ENCODE results near the gene ADCY3.
A peak's percentile ranks its signal among the peaks of the same experiment; 100 is the strongest.

Gene ADCY3

DNA sequence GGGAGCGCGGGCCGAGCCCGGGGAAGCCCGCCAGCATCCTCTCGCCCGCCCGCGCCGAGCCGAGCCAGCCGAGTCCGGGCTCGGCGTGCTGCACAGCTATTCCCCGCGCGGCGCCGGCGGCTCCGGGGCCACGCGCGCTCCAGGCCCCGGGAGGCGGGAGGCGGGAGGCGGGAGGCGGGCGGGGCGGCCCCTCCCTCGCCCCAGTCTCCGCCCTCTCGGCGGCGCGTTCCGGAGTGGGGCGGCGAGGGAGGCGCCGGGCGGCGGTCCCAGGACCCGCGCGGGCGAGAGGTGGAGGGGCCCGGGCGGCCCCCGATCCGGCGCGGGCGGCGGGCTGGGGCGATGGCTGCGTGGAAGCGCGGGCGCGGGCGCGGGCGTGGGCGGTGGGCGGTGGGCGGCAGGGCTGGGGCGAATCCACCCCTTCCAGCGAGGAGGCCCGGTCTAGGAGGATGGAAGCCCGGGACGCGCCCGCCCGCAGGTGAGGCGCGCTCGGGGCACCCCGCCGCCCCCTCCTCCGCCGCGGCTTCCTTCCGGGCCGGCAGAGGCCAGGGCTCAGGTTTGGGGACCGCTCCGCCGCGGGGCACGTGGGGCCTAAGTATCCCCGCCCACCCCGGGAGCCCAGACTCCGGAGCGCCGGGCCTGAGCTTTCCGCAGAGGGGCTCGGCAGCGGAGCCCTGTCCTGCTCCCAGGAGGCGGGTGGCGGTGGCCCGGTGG, at the start of gene ADCY3:
ADCY3 (minus strand) TSS at position 140 of the 711 bp plus-strand sequence. CDS start 1,250 bp downstream, outside the sequence.
- DNase-seq = peak; percentile 46 to 67

DNA sequence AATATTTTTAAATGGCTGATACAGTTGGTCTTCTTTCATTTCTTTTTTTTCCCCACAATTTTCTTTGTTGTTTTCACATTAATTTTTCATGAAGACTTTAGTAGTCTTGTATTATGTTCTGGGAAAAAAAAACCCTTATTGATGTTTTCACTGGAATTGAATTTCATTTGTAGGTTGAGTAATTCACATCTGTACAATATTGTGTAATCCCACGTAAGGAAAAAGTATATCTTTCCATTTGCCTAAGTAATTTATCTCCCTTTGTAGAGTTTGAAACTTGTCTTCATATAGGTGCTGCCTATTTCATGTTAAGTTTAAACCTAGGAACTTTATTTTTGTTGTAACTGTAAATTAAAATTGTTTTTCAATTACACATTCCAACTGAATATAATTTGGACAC, 49.7 kb upstream of the ADCY3 start:
- DNase-seq = no peak

DNA sequence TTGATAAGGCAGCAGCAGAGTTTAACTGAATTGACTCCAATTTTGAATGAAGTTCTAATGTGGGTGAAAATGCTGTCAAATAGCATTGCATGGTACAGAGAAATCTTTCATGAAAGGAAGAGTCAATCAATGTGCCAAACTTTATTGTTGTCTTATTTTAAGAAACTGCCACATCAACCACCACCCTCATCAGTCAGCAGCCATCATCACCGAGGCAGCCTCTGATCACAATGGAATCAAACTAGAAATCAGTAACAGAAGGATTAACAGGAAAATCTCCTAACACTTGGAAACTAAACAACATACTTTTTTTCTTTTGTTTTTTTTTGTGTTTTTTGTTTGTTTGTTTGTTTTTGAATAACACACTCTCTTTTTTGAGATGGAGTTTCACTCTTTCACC, 41.9 kb upstream of the ADCY3 start:
- DNase-seq = no peak

DNA sequence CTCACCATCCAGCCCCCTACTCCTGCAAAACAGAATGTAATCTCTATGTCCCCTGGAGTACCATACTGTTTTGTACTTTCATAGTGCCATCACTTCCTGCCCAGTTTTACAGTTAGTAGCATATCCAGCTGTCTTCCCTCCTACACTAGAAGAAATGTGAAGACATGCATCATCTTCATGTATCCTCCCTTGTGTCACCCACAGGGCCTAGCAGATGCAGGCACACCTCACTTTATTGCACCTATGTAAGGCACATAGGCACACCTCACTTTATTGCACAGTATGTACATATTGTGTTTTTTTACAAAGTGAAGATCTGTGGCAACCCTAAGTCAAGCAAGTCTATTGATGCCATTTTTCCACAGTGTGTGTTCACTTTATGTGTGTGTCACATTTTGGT, 39.7 kb upstream of the ADCY3 start:
- no peak for DNase-seq

DNA sequence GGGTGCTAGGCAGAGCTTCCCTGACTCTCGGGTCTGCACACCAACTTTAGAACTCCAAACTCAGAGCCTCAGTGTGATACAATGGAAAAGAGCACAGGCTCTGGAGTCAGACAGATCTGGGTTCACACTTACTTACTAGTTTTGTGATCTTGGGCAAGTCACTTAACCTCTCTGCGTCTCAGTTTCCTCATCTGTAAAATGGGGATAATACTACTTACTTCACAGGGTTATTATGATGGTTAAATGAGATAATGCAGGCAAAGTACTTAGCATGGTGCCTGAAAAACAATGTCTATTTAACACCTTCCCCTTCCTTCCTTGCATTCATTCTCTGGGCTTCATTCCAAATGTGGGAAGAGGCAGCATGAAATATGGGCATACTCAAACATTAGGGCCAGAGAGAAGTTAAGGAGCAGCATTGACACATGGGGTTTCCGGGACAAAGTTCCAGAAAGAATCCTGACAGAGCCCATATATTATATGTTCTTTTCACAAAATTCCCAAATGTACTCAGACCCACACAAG, 38.4 kb upstream of the ADCY3 start:
- no peak for DNase-seq

DNA sequence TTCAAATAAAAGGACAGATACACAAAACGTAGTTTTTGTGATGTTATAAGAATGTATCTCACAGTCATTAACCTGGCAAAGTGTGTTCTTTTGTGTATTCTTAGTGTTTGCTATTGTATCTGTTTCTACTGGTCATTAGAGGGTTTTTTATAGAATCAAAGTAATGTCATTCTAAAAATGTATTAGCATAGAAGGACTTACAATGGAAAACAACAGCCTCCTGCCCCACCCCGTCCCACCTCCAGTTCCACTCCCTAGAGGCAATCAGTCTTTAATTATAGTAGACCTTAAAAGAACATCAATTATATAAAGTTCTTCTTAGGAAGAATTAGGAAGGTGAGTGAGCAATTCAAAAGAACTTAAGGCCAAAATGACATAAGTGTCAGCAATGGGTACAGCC, 37.9 kb upstream of the ADCY3 start:
- no peak for DNase-seq

DNA sequence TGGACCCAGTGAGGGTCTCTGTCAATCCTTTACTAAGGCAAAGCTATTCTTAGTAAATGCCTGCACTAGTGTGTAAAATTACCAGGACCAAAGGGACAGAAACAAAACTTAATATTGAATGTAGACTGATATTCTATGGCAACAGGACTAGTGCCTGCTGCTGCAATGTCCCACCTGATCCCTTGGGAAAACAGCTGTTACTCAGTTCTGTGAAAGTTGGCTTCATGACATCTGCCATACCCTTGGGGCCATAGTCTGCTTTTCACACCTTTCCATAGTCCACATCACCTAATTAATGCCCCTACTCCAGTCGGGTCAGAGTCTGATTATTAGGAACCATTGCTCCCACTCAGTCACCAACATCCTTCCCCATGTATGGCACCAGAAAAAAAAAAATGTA, 37.2 kb upstream of the ADCY3 start:
- no peak for DNase-seq

DNA sequence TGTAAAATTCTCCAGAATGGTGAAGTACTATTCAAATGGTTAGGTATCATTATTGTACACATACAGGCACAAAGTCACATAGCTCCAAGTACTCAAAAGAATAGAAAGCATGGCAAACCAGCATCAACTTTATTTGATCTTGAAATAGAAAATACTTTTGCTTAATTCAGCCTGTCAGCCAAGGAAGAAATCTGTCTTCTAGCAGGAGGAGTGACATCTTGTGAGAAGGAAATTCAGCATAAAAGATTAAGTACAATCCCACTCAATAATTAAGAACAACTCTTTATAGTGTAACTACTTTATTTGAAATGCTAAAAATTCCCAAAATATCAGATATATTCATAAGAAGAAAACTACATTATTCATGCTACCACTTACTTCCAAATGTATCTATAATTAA, 35.9 kb upstream of the ADCY3 start:
- no peak for DNase-seq

DNA sequence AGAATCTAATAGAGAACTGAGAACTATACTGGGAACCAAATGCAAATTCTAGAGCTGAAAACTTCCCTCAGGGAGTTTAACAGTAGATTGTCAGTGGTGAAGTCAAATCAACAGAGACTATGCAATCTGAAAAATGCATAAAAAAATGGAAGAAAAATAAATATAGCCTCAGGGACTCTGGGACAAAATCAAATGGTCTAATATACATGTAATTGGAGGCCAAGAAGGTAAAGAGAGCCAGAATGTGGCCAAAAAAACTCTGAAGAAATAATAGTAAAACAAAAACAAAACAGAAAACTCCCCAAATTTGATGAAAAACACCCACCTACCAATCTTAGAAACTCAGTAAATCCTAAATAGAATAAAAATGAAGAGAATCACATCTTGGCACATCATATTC, 35.2 kb upstream of the ADCY3 start:
- no peak for DNase-seq

DNA sequence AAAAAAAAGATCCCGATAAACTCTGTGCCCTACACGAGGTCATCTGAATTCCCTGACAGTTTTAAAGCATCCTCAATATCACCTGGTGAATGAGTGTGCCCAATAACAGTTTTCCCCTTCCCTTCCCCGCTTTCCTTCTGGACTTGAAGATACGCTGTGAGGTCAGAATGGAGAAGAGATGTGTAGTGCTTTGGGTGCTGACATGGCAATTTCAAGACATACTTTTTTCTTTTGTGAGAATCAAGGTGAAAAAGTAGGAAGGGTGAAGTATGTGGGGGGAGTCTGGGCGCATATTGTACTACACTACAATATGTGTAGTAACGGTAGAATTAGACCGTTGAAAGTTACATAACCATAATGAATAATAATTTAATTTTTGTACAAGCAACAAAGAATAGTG, 30.1 kb upstream of the ADCY3 start:
- no peak for DNase-seq

DNA sequence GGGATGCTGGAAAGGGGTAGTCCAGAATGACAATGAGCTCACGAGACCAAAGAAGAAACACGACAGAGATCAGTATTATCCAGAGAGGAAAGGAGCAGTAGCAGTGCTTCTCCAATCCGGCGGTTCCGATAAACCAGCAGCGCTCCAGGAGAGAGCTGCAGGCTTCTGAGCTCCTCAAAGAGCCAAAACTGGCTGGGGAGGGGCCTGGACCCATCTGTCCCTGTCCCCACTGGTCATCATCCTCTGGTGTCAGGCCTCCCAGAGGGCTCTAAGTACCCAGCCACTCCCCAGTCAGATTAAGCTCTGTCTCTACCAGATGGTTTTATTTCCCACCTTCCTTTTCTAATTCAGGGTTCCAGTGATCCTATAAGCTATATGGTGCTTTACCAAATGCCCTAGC, 28.5 kb upstream of the ADCY3 start:
- no peak for DNase-seq

DNA sequence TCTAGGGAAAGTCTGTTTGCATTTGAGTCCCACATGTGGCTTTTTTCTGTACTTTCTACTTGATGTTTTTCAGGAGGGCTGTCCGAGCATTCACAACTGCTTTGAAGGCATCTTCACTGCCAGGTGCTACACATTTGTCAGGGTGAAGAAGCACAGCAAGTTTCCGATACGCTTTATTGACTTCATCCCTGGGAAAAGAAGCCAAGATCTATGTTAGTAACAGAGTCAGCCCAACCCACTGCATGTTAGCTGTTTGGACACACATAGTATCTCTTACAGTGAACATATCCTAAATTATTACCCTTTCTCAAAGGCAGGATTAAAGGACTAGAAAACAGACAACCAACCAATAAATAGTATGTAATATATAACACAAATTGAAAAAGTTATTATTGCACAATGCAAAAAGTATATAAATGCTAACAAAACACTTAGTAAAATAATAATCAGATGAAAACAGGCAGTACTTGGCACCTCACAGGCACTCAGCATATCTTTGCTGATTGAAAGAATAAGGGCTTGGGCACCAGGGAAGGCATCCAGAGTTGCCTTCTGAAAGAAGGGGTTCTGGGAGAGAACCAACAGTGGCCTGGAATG, 27.6 kb upstream of the ADCY3 start:
- DNase-seq = no peak

DNA sequence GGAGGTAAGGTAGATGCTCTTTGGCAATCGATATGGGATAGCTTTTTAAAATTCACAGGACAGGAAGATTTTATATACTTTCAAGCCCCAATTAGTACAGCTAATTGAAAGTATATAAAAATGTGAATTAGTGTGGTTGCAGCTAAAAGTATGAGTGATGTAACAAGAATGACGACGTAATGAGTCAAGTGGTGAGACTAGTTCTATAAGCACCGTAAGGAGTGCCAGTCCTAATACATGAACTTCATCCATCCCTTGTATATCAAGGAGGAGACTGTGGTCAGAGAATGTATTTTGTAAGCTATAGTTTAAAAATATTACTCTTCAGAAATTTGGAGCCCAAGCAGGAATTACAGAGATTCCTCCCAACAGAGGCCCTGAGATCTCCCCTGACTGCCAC, 25.9 kb upstream of the ADCY3 start:
- no peak for DNase-seq

DNA sequence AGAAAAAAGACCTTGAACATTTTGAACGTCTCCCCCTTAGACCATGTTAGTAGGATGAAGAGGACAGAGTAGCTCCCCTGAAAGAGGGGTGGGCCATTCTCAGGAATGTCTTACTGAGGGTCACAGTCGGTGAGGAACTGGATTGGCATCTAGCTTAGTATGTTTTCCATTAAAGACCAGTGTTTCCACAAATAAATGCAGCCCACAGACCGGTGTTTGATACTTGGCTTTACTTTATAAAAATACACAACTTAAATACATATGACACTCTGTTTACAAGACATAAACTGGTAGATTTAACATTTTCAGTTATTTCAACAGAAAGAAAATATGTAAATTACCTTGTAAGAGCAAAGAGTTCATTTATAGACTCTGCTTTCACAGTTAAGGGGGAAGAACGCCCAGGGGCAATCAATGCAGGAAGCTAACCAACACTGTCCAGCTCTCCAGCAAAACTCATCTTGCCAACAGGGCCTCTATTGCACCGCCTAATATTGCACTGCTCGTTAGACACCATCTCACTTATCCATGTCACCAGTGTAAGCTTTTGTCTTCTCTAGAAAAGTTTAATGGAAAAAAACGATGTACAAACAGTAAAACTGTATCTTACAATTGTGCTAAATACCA, 23.5 kb upstream of the ADCY3 start:
- DNase-seq = no peak

DNA sequence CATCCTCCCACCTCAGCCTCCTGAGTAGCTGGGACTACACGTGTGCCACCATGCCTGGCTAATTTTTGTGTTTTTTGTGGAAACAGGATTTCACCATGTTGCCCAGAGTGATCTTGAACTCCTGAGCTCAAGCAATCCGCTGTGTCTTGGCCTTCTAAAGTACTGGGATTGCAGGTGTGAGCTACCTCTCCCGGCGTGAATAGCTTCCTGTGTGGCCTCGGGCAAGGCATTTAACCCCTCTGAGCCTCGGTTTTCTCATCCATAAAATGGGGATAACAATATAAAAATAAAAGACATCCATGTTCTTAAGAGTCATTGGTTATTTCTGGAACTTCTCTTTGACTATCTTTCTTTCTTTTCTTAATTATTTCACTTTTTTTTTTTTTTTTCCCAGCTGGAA, 19.3 kb upstream of the ADCY3 start:
- no peak for DNase-seq

DNA sequence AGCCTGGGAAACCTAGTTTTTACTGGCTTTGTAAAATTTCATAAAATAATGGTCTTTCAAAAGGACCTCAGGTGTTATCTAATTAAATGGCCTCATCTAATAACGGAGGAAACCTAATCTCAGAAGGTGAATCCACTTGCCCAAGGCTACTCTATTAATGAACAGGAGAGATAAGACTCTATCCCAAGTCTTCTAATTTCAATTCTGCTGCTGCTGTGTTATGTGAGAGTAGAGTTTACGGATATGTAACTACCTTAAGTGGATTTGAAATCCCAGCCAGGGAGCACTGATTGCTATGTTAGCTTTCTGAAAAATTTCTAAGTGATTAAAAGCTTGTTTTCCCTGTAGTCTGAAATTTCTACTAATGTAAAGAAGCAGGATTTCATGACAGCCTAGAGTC, 17.2 kb upstream of the ADCY3 start:
- DNase-seq = no peak

DNA sequence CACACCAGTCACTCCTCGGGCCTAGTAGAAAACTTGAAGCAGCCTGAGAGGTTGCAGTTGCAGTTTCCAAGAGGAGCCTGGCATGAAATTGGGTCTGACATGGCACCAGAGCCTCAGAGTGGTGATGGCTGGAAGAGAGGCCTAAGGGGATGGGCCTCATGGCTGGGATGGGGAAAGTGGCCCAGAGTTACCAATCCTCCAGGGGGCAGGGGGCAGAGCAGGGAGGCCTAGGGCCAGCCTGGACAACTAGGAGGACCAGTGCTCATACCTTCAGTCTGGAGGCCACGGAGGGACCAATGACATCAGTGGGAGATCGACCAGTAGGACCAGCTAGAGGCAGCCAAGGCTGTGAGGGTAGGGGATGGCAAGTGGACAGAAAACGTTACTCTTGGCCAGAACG, 15.1 kb upstream of the ADCY3 start:
- no peak for DNase-seq

DNA sequence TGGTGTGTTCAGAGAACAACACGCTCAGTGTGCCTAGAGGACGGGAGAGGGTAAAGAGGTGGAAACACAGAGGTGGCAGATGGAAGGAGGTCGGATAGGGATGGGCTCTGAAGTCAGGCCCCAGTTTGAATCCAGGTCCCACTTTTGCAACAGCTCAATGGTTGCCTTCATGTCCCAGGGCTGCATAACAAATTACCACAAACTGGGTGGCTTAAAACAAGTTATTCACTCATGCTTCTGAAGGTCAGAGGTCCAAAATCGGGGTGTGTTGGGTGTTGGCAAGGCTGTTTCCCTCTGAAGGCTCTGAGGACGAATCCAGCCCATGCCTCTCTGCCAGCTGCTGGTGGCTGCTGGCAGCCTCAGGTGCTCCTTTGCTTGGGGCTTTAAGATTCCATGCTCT, 12.7 kb upstream of the ADCY3 start:
- DNase-seq = no peak

DNA sequence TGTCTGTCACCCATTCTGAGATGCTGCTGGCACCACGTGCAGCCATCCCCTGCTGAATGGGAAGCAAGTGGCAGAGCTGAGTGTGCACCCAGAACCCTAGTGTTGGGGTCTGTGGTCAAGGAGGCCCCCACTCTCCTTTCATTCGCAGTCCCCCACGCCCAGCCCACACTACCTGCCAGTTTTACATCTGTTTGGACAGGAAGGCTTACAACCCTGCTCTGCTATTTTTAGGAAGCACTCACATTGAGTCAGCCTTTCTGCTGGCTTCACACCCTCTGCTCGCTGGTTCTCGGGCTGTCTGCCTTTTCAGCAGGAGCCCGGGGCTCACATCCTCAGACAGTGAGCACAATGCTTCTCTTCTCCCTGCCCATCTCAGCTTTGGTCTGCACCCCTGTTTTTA, 10.7 kb upstream of the ADCY3 start:
- no peak for DNase-seq

DNA sequence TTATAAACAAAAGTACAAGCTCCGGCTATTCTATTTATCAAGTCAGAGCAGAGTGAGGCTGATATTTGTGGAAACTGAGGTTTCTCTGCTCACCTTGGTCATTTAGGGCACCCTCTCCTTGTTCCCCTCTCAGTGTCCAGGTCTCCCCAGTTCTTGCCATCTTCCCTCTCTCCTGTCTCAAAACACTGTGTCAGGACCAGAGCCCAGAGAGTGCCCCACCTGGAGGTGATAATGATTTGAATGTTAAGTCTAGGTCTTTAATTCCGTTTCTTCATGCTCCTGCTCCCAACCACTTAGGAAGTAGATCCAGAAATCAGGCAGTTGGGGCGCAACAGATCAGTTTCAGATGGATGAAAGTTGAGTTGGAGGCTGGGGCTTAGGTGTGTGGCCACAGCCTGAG, 9.2 kb upstream of the ADCY3 start:
- DNase-seq = no peak

DNA sequence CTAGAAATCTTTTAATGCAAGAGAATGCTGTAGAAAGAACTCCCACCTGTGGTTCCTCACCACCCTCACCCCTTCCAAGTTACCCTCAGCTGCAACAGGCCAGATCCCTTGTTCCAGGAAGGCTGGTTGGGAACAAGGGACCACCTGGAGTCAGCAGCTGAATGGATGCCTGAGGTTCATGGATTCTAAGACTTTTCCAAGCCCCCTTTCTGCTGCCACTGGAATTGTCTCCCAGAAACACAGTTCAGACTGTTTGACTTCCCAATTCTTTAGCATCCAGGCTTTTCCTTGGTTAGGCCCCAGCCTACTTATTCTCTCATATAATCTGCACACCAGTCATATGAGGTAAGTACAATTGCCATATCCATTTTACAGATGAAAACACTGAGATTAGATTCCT, 8.0 kb upstream of the ADCY3 start:
- no peak for DNase-seq

DNA sequence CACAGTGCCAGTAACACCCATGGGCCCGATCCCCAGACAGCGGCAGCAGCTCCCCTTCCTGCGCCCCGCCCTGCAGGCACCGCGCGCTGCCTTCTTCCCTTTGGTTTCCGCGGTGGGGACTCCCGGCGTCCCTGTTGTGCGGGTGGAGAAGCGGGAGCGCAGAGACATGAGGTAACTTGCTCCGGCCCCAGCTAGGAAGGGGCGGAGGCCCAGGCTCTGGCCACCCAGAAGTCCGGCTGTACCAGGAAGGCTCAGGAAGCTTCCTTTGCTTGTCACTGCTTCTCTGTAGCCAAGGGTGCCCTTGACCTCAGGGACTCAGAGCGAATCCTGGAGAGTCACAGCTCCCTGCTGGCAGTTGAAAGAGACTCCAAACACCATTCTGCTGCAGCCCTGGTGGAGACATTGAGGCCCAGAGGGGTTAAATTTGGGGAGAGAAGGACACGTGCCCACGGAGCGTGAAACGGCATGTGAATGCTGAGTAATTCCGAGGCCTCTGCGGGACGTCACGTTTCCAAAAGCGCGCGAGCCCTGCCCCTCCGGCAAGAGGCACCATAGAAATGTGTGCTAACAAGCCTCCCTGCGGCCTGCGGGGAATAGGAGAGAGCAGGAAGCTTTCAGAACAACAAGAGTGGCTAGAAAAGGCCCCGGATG, 6.7 kb upstream of the ADCY3 start:
- DNase-seq = peak; percentile 5 to 29

DNA sequence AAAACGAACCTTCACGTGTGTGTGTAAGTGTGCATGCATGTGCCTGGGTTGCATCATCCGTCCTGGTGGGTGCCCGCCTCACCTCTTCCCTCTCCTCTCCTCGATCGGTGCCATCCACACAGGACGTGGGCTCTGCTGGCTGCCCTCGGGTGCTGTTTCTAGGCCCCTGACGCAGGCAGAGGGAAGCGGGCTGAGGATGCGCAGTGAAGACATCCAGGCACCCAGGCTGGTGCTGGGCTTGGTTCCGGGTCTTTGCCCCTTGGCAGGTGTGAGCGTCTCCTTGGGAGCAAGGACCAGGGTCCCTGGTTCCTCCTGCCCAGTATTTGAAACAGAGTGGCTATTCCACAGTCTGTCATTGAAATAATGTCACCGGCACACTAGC, 6.2 kb upstream of the ADCY3 start:
- no peak for DNase-seq

DNA sequence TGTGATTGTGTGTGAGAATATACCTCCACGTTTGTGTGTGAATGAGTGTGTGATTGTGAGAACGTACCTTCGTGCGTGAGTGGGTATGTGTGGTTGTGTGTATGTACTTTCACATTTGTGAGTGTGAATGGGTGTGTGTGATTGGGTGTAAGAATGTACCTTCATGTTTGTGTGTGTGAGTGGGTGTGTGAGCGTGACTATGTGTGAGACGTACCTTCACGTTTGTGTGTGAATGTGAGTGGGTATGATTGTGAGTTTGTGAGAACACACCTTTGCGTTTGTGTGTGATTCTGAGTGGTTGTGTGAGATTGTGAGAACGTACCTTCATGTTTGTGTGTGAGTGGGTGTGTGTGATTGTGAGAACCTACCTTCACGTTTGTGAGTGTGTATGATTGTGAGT, 5.8 kb upstream of the ADCY3 start:
- no peak for DNase-seq

Data from activated CD4-positive, alpha-beta T cell treated with anti-CD3 and anti-CD28 coated beads for 4 hours (primary cell).